Testis (tissue), 2 donors: ENCODE data around the gene SPRED3.

Experiments
- CTCF ChIP-seq, 3 experiments: fragments of 450-650 bp in 2 of 3; fragments of 200-600 bp in 1 of 3; sonication (generic) in 1 of 3; IDR thresholded peaks; one replicate each; pipeline ENCODE4 v1.5.1; 2016 to 2019; ENCODE audit warnings: antibody characterized with exemption in 3 of 3, mild to moderate bottlenecking in 2 of 3, moderate library complexity in 1 of 3
- POLR2A ChIP-seq: fragments of 450-650 bp; IDR thresholded peaks from one replicate; pipeline ENCODE4 v1.6.1; 2017; ENCODE audit warnings: antibody characterized with exemption, mild to moderate bottlenecking, moderate library complexity

- peak in 2 of 3 experiments; percentile 20 to 21 for TF ChIP-seq CTCF (IDR thresholded peaks at IDR 0.05)
- no peak for TF ChIP-seq POLR2A
These were observed 26.8 kb upstream of the SPRED3 start for GRCh38 chr19:38361633-38362075.
